Right forelimb (tissue), 1 donor: ENCODE results near the gene ARHGDIB.

Experiments
- DNase-seq: peaks from one replicate; pipeline ENCODE4 v3.0.0-alpha.2; 2018

The ARHGDIB gene

GRCh38 chr12:14961466-14962152, at the start of gene ARHGDIB:
Gene ARHGDIB, minus strand, starts transcription at chr12:14961601. Its CDS starts 10,889 bp downstream, at chr12:14950712.
- DNase-seq, result no peak

- no peak for DNase-seq
Measured at GRCh38 chr12:15011162-15011561, 49.8 kb upstream of the ARHGDIB start.

- DNase-seq, result no peak
Measured at GRCh38 chr12:15007551-15007950, 46.1 kb upstream of the ARHGDIB start.

- no peak for DNase-seq
Measured at GRCh38 chr12:15005064-15005463, 43.7 kb upstream of the ARHGDIB start.

GRCh38 chr12:15004421-15004820, 43.0 kb upstream of the ARHGDIB start:
- DNase-seq, result no peak

- peak; percentile 75 for DNase-seq
Measured at GRCh38 chr12:15001733-15002382, 40.5 kb upstream of the ARHGDIB start.

GRCh38 chr12:15000575-15000974, 39.2 kb upstream of the ARHGDIB start:
- no peak for DNase-seq

GRCh38 chr12:14999695-15000365, 38.4 kb upstream of the ARHGDIB start:
- DNase-seq, result no peak

- DNase-seq, result no peak
Measured at GRCh38 chr12:14999021-14999694, 37.8 kb upstream of the ARHGDIB start.

GRCh38 chr12:14997998-14998397, 36.6 kb upstream of the ARHGDIB start:
- no peak for DNase-seq

GRCh38 chr12:14995583-14996425, 34.4 kb upstream of the ARHGDIB start:
- DNase-seq, result no peak

GRCh38 chr12:14994610-14995009, 33.2 kb upstream of the ARHGDIB start:
- DNase-seq, result no peak

GRCh38 chr12:14993537-14994266, 32.3 kb upstream of the ARHGDIB start:
- DNase-seq, result no peak

GRCh38 chr12:14993117-14993516, 31.7 kb upstream of the ARHGDIB start:
- no peak for DNase-seq

- no peak for DNase-seq
Measured at GRCh38 chr12:14992673-14993072, 31.3 kb upstream of the ARHGDIB start.

GRCh38 chr12:14991069-14991468, 29.7 kb upstream of the ARHGDIB start:
- DNase-seq, result no peak

GRCh38 chr12:14989790-14990189, 28.4 kb upstream of the ARHGDIB start:
- DNase-seq, result no peak

- no peak for DNase-seq
Measured at GRCh38 chr12:14988035-14988434, 26.6 kb upstream of the ARHGDIB start.

- DNase-seq, result no peak
Measured at GRCh38 chr12:14986449-14986848, 25.0 kb upstream of the ARHGDIB start.

GRCh38 chr12:14984766-14985285, 23.4 kb upstream of the ARHGDIB start:
- no peak for DNase-seq

- DNase-seq, result no peak
Measured at GRCh38 chr12:14984036-14984435, 22.6 kb upstream of the ARHGDIB start.

- DNase-seq, result no peak
Measured at GRCh38 chr12:14982991-14983390, 21.6 kb upstream of the ARHGDIB start.
